A673 (cell line): ENCODE results near the gene TBC1D22A.

Experiments used
- EZH2 ChIP-seq: fragments of 200-600 bp; sonication (generic); IDR thresholded peaks from 2 replicates; pipeline ENCODE4 v1.6.1; 2017; ENCODE audit warnings: borderline replicate concordance, low read depth, mild to moderate bottlenecking, mixed read lengths, antibody characterized with exemption, low read length; ENCODE audit not compliant: poor library complexity, severe bottlenecking
- TF ChIP-seq, protein P1 (sequence below): fragments of 300-800, 200-600 bp; sonication (generic); conservative IDR thresholded peaks from 2 replicates; pipeline ENCODE4 v1.5.1; 2017; ENCODE audit warnings: low read depth, mild to moderate bottlenecking, antibody characterized with exemption, low read length, moderate library complexity, mixed read lengths

DNA sequence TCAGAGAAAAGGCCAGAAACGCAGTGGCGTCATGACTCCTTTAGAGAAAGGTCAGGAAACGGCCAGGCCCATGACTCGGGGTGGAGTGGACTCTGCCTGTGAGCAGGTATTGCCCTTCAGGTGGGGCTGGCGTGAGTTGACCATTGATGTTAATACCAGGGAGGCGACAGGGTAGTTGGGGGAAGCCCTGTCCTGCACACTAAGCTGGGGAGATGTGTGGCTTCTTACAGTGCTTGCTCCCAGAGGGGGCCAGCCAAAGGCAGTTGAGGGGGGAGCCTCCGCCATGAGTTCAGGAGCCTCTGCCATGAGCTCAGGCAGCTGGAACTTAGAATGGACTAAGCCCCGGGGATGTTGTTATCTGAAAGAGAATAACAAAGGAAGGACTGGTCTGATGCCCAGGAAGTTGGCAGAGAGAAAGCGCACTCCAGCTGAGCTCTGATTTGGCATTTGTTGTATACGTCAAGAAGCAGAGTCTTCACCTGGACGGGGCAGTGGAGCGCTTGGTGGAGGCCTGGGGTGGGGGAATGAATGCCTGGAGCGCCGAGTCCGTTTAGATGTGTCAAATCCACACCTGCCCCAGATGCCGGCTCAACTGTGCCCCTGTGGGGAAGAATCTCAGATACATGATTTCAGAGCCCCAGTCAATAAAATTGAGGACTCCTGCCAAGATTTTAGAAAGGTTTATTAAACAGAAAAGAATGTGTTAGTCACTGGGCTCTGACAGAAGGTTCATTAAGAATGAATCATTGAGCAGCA lies 222.5 kb downstream of the TBC1D22A start:
- no peak for TF ChIP-seq EZH2
- TF ChIP-seq, protein P1, sequence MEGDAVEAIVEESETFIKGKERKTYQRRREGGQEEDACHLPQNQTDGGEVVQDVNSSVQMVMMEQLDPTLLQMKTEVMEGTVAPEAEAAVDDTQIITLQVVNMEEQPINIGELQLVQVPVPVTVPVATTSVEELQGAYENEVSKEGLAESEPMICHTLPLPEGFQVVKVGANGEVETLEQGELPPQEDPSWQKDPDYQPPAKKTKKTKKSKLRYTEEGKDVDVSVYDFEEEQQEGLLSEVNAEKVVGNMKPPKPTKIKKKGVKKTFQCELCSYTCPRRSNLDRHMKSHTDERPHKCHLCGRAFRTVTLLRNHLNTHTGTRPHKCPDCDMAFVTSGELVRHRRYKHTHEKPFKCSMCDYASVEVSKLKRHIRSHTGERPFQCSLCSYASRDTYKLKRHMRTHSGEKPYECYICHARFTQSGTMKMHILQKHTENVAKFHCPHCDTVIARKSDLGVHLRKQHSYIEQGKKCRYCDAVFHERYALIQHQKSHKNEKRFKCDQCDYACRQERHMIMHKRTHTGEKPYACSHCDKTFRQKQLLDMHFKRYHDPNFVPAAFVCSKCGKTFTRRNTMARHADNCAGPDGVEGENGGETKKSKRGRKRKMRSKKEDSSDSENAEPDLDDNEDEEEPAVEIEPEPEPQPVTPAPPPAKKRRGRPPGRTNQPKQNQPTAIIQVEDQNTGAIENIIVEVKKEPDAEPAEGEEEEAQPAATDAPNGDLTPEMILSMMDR = no peak
